Mesothelial cell of epicardium (in vitro differentiated cells): ENCODE measurements around the gene TARS3. TPM values are rescaled to one million over a fixed set of nuclear protein-coding genes. Genes with fewer than 3 reads are reported as not detected.

ENCODE experiments used
- DNase-seq, 2 experiments: peaks; one replicate each; pipeline ENCODE4 v3.0.0; 2021; ENCODE audit warnings: low spot score in 2 of 2; ENCODE audit not compliant: unreplicated experiment in 2 of 2
- H3K27ac Mint-ChIP-seq: 2 replicates; pipeline ENCODE4 v1.8.0; 2021; ENCODE audit warnings: mixed read lengths
- H3K27me3 Mint-ChIP-seq: 2 replicates; pipeline ENCODE4 v1.8.0; 2021; ENCODE audit warnings: low read depth, mixed read lengths
- H3K36me3 Mint-ChIP-seq: 2 replicates; pipeline ENCODE4 v1.8.0; 2021; ENCODE audit warnings: mixed read lengths
- H3K4me1 Mint-ChIP-seq: 2 replicates; pipeline ENCODE4 v1.8.0; 2021; ENCODE audit warnings: mixed read lengths
- H3K4me3 Mint-ChIP-seq: 2 replicates; pipeline ENCODE4 v1.8.0; 2021; ENCODE audit warnings: mild to moderate bottlenecking, moderate library complexity, mixed read lengths
- H3K9me3 Mint-ChIP-seq: 2 replicates; pipeline ENCODE4 v1.8.0; 2021; ENCODE audit warnings: mixed read lengths
- CTCF ChIP-seq: fragments of 200-600 bp; sonication (generic); IDR thresholded peaks from one replicate; pipeline ENCODE4 v1.5.0; 2021; ENCODE audit warnings: antibody characterized with exemption; ENCODE audit not compliant: unreplicated experiment
- total RNA-seq: library from RNA; stranded (reverse); gene quantifications from 3 replicates; pipeline ENCODE4 v1.2.1, GENCODE V29; 2021

TARS3 gene
- total RNA-seq, 1 donor from 2014 or later: 22.4 TPM

DNA sequence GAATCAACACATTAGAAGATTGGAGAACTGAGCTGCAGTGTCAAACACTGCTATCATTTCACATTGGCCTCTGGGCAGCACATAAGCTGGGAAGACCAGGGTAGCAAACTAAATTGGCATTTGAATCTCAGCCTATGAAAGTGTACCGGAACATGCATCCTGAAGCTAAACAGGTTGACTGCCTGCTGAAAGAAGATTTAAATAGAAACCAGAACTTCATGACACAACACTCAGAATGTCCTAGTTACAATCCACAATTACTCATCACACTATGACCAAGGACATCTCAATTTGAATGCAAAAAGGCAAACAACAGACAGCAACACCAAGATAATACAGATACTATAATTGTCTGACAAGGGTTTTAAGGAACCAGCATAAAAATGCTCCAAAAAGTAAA lies 98.3 kb downstream of the TARS3 start:
- no peaks in the 10 kb centered on the region for H3K27me3 Mint-ChIP-seq
- TF ChIP-seq CTCF: no peak
- H3K27ac Mint-ChIP-seq: no peak overlapping the region
- peaks cover 26% of the 10 kb centered on the region for H3K36me3 Mint-ChIP-seq
- DNase-seq: no peak
- H3K9me3 Mint-ChIP-seq: peaks cover 25% of the 10 kb centered on the region
- H3K4me1 Mint-ChIP-seq: peaks cover 5% of the 10 kb centered on the region
- no peak overlapping the region for H3K4me3 Mint-ChIP-seq

DNA sequence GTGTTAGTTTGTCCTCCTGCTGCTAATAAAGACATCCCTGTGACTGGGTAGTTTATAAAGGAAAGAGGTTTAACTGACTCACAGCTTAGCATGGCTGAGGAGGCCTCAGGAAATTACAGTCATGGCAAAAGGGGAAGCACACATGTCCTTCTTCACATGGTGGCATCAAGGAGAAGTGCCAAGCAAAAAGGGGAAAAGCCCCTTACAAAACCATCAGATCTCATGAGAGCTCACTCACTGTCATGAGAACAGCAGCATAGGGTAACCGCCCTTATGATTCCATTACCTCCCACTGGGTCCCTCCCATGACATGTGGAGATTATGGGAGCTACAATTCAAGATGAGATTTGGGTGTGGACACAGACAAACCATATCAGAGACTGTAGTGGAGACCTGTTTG lies 99.1 kb downstream of the TARS3 start:
- no peak overlapping the region for H3K27ac Mint-ChIP-seq
- H3K4me3 Mint-ChIP-seq: no peak overlapping the region
- peaks cover 25% of the 10 kb centered on the region for H3K9me3 Mint-ChIP-seq
- no peak for TF ChIP-seq CTCF
- peaks cover 26% of the 10 kb centered on the region for H3K36me3 Mint-ChIP-seq
- peaks cover 5% of the 10 kb centered on the region for H3K4me1 Mint-ChIP-seq
- no peak for DNase-seq
- no peaks in the 10 kb centered on the region for H3K27me3 Mint-ChIP-seq

GRCh38 chr15:101623367-101624304 lies 100.6 kb downstream of the TARS3 start:
- H3K4me3 Mint-ChIP-seq: no peak overlapping the region
- no peak for DNase-seq

DNA sequence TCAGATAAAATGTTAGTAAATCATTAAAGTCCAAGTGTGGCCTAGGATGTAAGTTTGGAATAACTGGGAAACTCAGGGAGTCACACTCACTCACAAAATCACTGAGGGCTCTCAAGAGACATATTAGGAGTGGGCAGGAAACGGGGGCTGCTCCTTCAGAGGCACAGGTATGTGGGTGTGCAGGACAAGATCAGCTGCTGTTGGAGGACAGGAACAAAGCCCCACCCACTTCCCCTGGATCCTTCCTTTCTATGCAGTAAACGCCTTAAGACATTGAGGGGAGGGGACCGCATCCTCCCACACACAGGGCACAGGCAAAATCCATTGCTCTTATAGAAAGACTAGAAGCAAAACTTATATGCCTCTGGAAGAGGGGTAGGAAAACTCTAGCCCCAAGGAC lies 102.3 kb downstream of the TARS3 start:
- no peak for DNase-seq
- Mint-ChIP-seq H3K4me1 (peaks cover 9% of the 10 kb centered on the region), H3K27ac (no peak overlapping the region), H3K4me3 (no peak overlapping the region), H3K36me3 (peaks cover 27% of the 10 kb centered on the region), H3K27me3 (no peaks in the 10 kb centered on the region), H3K9me3 (peaks cover 25% of the 10 kb centered on the region)
- no peak for TF ChIP-seq CTCF

More at GRCh38 chr15:101623367-101624304, 100.6 kb downstream of the TARS3 start:
- Mint-ChIP-seq H3K27me3 (no peaks in the 10 kb centered on the region), H3K4me1 (peaks cover 5% of the 10 kb centered on the region), H3K9me3 (peaks cover 25% of the 10 kb centered on the region), H3K27ac (no peak overlapping the region), H3K36me3 (peaks cover 26% of the 10 kb centered on the region)
- no peak for TF ChIP-seq CTCF

GRCh38 chr15:101620671-101621070 lies 103.6 kb downstream of the TARS3 start:
- TF ChIP-seq CTCF: no peak
- H3K4me1 Mint-ChIP-seq: peaks cover 22% of the 10 kb centered on the region
- no peak overlapping the region for H3K4me3 Mint-ChIP-seq
- peaks cover 25% of the 10 kb centered on the region for H3K9me3 Mint-ChIP-seq
- peaks cover 22% of the 10 kb centered on the region for H3K36me3 Mint-ChIP-seq
- peaks cover 2% of the 10 kb centered on the region for H3K27me3 Mint-ChIP-seq
- DNase-seq: no peak
- H3K27ac Mint-ChIP-seq: no peak overlapping the region
